Smooth muscle cell (in vitro differentiated cells): ENCODE measurements around the gene COX7A2. TPM values are rescaled to one million over a fixed set of nuclear protein-coding genes. Genes with fewer than 3 reads are reported as not detected.

Source experiments
- DNase-seq: peaks from one replicate; lab custom pipeline; 2025; ENCODE audit not compliant: unreplicated experiment; lab: John Stamatoyannopoulos, UW
- H2AFZ ChIP-seq: fragments of 200-600 bp; sonication (generic); 2 replicates; pipeline ENCODE4 v1.6.0; 2016; ENCODE audit warnings: antibody characterized with exemption, low read depth, mild to moderate bottlenecking
- H3F3A ChIP-seq: fragments of 200-600 bp; sonication (generic); 2 replicates; pipeline ENCODE4 v1.6.0; 2017; ENCODE audit warnings: antibody characterized with exemption, low read depth
- H3K27ac ChIP-seq: fragments of 200-600 bp; sonication (generic); 2 replicates; pipeline ENCODE4 v1.5.1; 2016; ENCODE audit warnings: low read depth, mild to moderate bottlenecking
- H3K27me3 ChIP-seq: fragments of 200-600 bp; sonication (generic); 2 replicates; pipeline ENCODE4 v1.6.1; 2016; ENCODE audit warnings: low read depth, mild to moderate bottlenecking
- H3K36me3 ChIP-seq: fragments of 200-600 bp; sonication (generic); 2 replicates; pipeline ENCODE4 v1.5.1; 2016; ENCODE audit warnings: low read depth
- H3K4me1 ChIP-seq: fragments of 200-600 bp; sonication (generic); 2 replicates; pipeline ENCODE4 v1.5.1; 2016; ENCODE audit warnings: low read depth
- H3K4me2 ChIP-seq: fragments of 200-600 bp; sonication (generic); 2 replicates; pipeline ENCODE4 v1.6.0; 2016; ENCODE audit warnings: mild to moderate bottlenecking
- H3K4me3 ChIP-seq: fragments of 200-600 bp; sonication (generic); 2 replicates; pipeline ENCODE4 v1.5.1; 2016; ENCODE audit warnings: mild to moderate bottlenecking
- H3K79me2 ChIP-seq: fragments of 200-600 bp; sonication (generic); 2 replicates; pipeline ENCODE4 v1.6.0; 2016; ENCODE audit warnings: low read depth, mild to moderate bottlenecking
- H3K9ac ChIP-seq: fragments of 200-600 bp; sonication (generic); 2 replicates; pipeline ENCODE4 v1.6.0; 2016; ENCODE audit warnings: low read depth
- H3K9me3 ChIP-seq: fragments of 200-600 bp; sonication (generic); replicated peaks from 2 replicates; pipeline ENCODE4 v1.5.1; 2016; ENCODE audit warnings: low read depth
- H4K20me1 ChIP-seq: fragments of 200-600 bp; sonication (generic); 2 replicates; pipeline ENCODE4 v1.6.0; 2016; ENCODE audit warnings: low read depth
- WGBS: methylation state at CpG from one replicate; pipeline ENCODE4 v1.1.7; 2016; ENCODE audit warnings: low lambda C conversion rate; 5-methylcytosine and 5-hydroxymethylcytosine counted together
- polyA plus RNA-seq: library from polyadenylated mRNA; unstranded; fragments of >200 nt; fragmentation: Nextera tagmentation; extraction: Ambion mirVana; gene quantifications from 2 replicates; pipeline ENCODE4 v1.2.1, GENCODE V29; 2016
- total RNA-seq: library from RNA; depleted of rRNA; stranded (reverse); fragments of >200 nt; gene quantifications from 2 replicates; pipeline ENCODE4 v1.2.3, GENCODE V29; 2014
- TF ChIP-seq, protein P1 (sequence below): fragments of 200-600 bp; sonication (generic); IDR thresholded peaks from 2 replicates; pipeline ENCODE4 v1.5.1; 2017; ENCODE audit warnings: borderline replicate concordance, mild to moderate bottlenecking, antibody characterized with exemption; ENCODE audit not compliant: insufficient read depth, poor library complexity, severe bottlenecking

Gene COX7A2
- total and polyA plus RNA-seq, 2 experiments from 2014 or later = 802 to 1,287 TPM

- WGBS = 88% methylated on average over 3 of the region's 3 CpGs
- Histone ChIP-seq H3K9ac (no peak overlapping the region), H3F3A (no peaks in the 10 kb centered on the region), H3K36me3 (no peaks in the 10 kb centered on the region), H3K27me3 (no peaks in the 10 kb centered on the region), H4K20me1 (no peaks in the 10 kb centered on the region), H3K4me3 (no peak overlapping the region), H3K4me1 (no peaks in the 10 kb centered on the region), H2AFZ (no peak overlapping the region), H3K27ac (no peak overlapping the region), H3K9me3 (no peaks in the 10 kb centered on the region), H3K4me2 (no peak overlapping the region), H3K79me2 (no peaks in the 10 kb centered on the region)
- no peak for DNase-seq
- TF ChIP-seq, protein P1, sequence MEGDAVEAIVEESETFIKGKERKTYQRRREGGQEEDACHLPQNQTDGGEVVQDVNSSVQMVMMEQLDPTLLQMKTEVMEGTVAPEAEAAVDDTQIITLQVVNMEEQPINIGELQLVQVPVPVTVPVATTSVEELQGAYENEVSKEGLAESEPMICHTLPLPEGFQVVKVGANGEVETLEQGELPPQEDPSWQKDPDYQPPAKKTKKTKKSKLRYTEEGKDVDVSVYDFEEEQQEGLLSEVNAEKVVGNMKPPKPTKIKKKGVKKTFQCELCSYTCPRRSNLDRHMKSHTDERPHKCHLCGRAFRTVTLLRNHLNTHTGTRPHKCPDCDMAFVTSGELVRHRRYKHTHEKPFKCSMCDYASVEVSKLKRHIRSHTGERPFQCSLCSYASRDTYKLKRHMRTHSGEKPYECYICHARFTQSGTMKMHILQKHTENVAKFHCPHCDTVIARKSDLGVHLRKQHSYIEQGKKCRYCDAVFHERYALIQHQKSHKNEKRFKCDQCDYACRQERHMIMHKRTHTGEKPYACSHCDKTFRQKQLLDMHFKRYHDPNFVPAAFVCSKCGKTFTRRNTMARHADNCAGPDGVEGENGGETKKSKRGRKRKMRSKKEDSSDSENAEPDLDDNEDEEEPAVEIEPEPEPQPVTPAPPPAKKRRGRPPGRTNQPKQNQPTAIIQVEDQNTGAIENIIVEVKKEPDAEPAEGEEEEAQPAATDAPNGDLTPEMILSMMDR = no peak
Observed at GRCh38 chr6:75219263-75219662, 24.3 kb downstream of the COX7A2 start.

GRCh38 chr6:75217193-75217592 is 26.4 kb downstream of the COX7A2 start:
- Histone ChIP-seq H3K27ac (no peak overlapping the region), H3K9ac (no peak overlapping the region), H3K4me2 (peak overlapping the region; percentile 18), H3K27me3 (no peaks in the 10 kb centered on the region), H3K4me3 (no peak overlapping the region), H3K79me2 (no peaks in the 10 kb centered on the region), H2AFZ (no peak overlapping the region), H3F3A (no peaks in the 10 kb centered on the region), H3K9me3 (no peaks in the 10 kb centered on the region), H3K36me3 (no peaks in the 10 kb centered on the region), H4K20me1 (no peaks in the 10 kb centered on the region), H3K4me1 (no peaks in the 10 kb centered on the region)
- TF ChIP-seq, protein P1 = no peak
- DNase-seq = no peak
- WGBS = 21% methylated on average over 4 of the region's 4 CpGs

DNA sequence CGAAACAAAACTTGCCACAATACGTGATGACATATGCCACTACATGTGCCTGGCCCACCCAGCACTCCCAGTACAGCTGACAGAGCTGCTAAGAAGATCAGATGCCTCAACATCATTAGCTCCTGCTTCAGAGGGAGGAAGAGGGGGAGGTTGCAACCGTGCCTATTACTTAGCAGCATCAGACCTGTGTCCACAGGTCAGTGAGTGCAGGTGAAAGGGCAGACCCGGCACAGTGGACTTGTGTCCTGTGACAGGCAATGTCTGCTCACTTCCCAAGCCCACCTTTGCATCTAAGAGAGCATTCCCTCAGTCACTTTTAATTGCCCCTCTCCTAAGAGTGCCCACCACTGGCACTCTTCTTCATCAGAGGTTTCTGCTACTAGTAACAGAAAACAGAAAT is 28.3 kb downstream of the COX7A2 start:
- no peaks in the 10 kb centered on the region for H3K79me2 ChIP-seq
- H3K4me2 ChIP-seq = no peak overlapping the region
- no peak for DNase-seq
- no peak overlapping the region for H3K9ac ChIP-seq
- no peaks in the 10 kb centered on the region for H4K20me1 ChIP-seq
- no peak overlapping the region for H3K27ac ChIP-seq
- WGBS = 89% methylated on average over 4 of the region's 4 CpGs
- no peak overlapping the region for H2AFZ ChIP-seq
- no peaks in the 10 kb centered on the region for H3K27me3 ChIP-seq
- H3K9me3 ChIP-seq = no peaks in the 10 kb centered on the region
- no peaks in the 10 kb centered on the region for H3K36me3 ChIP-seq
- no peak overlapping the region for H3K4me3 ChIP-seq
- TF ChIP-seq, protein P1 = no peak
- H3K4me1 ChIP-seq = no peaks in the 10 kb centered on the region
- H3F3A ChIP-seq = no peaks in the 10 kb centered on the region

DNA sequence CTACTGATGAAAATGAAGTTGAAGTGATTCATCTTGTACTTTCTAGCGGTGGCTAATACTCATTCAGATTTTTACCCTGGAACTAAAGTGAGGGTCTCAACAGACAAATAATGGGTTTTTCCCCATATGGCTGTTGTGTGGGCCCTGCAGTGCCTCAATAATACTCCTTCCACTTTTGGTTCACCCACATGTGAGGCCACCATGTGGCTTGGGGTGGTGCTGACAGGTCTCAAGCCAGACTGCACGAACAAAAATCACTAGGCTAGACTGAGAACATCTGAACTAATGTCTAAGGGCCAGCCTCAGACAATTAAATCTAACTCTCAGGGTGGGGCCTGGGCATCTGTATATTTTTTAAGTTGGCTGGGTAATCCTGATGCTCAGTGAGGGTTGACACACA is 29.9 kb downstream of the COX7A2 start:
- H3K4me2 ChIP-seq = no peak overlapping the region

More for the DNA sequence above, 29.9 kb downstream of the COX7A2 start:
- no peak overlapping the region for H2AFZ ChIP-seq
- TF ChIP-seq, protein P1 = no peak
- no peak overlapping the region for H3K27ac ChIP-seq
- H3K9ac ChIP-seq = no peak overlapping the region
- H3K9me3 ChIP-seq = no peaks in the 10 kb centered on the region
- DNase-seq = no peak
- H3K27me3 ChIP-seq = no peaks in the 10 kb centered on the region
- 72% methylated on average over 2 of the region's 2 CpGs for WGBS
- H4K20me1 ChIP-seq = no peaks in the 10 kb centered on the region
- peaks cover under 1% of the 10 kb centered on the region for H3K4me1 ChIP-seq
- H3F3A ChIP-seq = no peaks in the 10 kb centered on the region
- no peaks in the 10 kb centered on the region for H3K36me3 ChIP-seq
- H3K4me3 ChIP-seq = no peak overlapping the region
- H3K79me2 ChIP-seq = no peaks in the 10 kb centered on the region
